CD4-positive, alpha-beta T cell treated with Interleukin-17A for 4 hours (primary cell): ENCODE measurements around the gene KMT5B.

ENCODE experiments used
- DNase-seq: peaks from one replicate; pipeline ENCODE4 v3.0.0-alpha.2; 2020; ENCODE audit warnings: mixed read lengths

The KMT5B gene

GRCh38 chr11:68215524-68216170 lies 2.6 kb upstream of the KMT5B start:
- no peak for DNase-seq

GRCh38 chr11:68215087-68215445 lies 2.0 kb upstream of the KMT5B start:
- peak; percentile 25 for DNase-seq

DNA sequence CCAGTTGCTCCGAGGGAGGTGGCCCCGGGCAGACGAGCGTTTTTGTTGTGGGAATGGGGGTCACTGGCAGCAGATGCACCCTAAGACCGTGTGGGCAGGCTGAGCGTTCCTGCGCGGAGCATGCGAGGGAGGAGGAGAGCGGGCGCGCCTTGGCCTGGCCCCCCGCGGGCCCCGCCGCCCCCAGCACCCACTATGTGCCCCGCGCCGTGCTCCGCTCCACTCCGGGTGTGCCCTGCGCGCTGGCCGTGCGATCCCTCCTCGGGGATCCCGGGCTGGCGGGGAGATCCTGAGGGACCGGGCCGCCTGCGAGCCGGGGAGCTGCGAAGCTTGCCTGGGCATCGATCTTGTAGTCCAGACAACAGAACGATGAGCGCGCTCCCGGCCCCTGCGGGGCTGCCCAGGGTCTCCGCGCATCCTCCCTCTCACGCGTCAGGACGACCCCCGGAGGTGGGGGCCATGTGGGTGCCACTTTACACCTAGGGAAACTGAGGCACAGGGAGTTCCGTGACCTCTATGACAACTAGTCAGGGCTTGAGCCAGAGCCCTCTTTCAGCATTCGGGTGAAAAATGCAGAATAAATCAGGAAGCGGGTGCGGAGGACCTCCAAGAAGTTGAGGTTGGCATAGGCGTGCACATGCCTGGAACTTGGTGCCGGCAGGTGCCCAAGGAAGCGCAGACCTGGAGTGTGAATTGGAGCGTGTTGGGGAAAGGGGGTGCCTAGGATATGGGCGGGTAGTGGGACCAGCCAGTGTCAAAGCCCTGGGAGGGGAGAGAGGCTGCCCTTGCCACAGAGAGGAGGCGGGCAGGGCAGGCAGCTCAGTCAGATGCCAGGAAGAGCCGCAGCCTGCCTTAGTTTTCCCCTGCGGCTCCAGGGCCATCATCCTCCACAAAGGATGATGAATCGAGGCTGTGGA lies 1.3 kb upstream of the KMT5B start:
- no peak for DNase-seq

DNA sequence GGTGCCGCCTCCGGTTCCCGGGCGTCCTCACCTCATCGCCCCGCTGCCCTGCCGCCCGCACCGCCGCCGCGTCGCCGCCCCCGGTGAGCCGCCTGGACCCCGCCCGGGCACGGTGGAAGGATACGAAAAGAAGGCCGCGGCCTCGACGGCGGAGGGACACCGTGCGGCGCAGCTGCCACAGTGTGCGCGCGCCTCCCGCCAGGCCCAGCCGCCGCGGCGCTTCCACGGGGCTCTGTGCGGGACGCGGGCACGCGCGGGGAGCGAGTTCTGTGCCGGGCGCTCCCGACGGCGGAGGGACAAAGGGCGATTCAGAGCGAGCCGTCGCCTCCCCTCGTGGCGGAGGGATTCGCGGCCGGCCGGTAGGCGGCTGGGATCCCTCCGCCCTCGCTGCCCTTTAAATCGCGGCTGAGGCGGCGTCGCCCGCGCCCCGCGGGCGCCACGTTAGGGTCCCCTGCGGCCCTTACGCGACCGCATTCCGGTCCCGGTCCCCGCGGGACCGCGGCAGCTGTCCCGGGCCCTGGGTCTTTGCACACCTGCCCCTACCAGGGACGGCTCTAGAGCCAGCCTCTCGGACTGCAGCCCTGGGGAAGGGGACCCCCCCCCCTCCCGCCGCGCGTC lies 568 bp upstream of the KMT5B start:
- DNase-seq: peak; percentile 85

DNA sequence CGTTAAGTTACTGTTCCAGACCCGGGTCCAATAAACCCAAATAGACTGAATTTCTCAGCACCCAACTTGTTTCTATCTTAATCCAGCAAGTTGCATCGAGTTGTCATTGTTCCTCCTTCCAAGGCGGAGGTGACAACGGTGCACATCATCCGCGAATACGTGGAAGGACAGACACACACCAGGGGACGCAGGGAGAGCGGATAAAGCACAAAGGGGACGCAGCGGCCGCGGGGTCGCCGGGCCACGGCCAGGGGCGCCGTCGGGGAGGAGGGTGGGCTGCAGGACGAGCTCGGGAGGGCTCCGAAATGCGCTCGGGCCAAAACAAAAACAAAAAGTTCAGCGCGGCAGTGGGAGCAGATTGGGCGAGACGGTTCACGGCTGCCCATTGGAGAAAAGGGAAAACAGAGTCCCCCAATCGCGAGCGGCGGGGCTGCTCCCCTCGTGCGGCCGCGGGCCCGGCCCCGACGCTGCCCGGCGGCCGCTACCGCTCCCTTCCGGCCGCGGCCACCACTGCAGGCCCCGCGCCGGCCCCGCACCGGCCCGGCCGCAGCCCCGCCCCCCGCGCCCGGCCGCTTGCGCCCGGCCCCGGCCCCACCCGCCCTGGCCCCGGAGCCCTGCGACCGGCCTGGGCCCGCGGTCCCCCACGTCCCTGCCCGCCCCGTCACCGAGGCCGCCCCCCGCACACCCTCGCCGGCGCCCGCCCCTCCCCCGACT lies 518 bp downstream of the KMT5B start:
- peak; percentile 56 for DNase-seq

DNA sequence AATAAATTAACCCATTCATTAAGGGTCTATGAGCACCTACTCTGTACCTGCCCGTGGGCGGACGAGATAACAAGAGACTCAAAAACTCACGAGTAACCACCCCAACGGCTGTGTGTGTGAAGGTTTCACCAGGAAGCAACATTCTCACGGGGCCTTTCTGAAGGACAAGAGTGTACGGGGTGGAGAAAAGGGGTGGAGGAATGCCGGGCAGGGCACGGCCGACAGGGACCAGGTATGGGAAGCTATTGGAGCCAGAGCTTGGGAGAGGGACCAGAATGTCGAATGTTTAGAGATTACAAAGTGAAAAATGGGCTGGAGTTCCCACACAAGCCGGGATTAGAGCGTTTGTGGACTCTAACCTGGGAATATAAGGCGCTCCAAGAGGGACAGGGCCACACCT lies 1.6 kb downstream of the KMT5B start:
- no peak for DNase-seq

DNA sequence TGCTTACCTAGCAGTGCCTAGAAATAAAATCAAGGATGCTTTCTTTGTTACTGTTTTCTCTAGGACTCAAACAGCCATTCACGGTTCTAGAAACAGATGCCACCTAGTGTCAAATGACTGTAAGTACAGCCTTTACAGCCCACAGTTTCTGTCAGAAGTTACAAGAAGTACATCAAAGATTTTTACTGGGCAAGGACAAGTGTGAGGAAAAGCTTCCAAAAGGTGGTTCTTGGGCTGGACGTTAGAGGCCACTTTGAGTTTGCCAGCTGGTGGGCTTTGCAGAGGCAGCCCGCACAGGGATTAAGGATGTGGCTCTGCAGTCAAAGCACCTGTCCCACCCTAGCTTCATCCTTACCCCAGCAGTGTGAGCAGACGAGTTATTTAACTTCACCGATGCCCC lies 6.9 kb downstream of the KMT5B start:
- DNase-seq: peak; percentile 15

GRCh38 chr11:68204402-68204801 lies 8.7 kb downstream of the KMT5B start:
- no peak for DNase-seq

DNA sequence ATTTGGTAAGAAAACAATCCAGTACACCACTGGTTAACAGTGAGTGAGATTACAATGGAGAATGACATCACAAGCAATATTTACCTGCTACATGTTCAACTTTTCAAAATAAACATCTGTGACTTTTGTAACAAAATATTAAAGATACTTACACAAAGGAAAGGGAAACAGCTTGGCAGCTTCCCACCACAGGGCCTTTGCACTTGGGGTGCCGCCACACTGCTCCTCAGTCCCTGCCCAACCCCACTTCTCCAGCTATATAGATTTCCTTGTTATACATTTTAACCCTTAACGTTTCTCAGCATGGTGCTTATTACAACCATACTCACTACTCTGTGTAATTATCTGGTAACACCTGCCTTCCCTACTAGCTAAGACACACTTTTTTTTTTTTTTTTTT lies 10.9 kb downstream of the KMT5B start:
- DNase-seq: no peak

GRCh38 chr11:68201492-68201891 lies 11.6 kb downstream of the KMT5B start:
- no peak for DNase-seq

DNA sequence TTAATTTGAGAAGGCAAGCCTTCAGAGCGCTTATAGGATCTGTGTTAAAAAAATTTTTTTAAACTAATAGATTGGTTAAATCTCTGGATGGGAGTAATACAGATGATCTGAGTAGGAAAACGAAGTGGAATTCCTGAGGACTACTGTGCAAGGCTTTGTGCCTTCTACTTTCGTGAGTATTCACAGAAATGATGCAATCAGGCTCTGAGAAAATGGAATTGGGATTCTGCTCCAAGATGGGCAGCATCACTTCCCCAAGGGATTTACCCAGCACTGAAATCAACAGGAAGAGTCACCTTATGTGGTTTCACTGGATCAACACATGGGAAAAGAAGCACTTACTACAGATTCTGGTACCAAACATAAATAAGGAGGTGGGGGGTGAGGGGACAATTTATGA lies 12.5 kb downstream of the KMT5B start:
- no peak for DNase-seq

- no peak for DNase-seq
Measured at GRCh38 chr11:68199295-68199987, 13.7 kb downstream of the KMT5B start.

DNA sequence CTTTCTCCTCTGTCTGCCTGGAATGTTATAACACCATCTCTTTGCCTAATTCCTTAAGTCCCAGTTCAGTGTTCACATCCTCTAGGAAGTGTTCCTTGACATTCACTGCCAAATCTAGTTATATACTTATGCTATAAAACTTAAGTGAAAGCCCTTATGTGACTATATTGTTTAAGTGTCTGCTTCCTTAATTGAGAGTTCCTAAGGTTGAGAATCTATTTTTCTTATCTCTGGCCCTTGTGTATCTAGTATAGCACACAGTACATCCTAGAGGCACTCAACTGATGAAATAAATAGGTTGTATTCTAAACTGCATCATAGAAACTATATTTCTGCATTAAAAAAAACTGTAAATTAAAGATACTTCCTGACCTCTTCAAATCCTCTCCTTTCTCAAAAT lies 16.9 kb downstream of the KMT5B start:
- DNase-seq: no peak

GRCh38 chr11:68194675-68195294 lies 18.3 kb downstream of the KMT5B start:
- no peak for DNase-seq

- no peak for DNase-seq
Measured at GRCh38 chr11:68193018-68193417, 20.1 kb downstream of the KMT5B start.

DNA sequence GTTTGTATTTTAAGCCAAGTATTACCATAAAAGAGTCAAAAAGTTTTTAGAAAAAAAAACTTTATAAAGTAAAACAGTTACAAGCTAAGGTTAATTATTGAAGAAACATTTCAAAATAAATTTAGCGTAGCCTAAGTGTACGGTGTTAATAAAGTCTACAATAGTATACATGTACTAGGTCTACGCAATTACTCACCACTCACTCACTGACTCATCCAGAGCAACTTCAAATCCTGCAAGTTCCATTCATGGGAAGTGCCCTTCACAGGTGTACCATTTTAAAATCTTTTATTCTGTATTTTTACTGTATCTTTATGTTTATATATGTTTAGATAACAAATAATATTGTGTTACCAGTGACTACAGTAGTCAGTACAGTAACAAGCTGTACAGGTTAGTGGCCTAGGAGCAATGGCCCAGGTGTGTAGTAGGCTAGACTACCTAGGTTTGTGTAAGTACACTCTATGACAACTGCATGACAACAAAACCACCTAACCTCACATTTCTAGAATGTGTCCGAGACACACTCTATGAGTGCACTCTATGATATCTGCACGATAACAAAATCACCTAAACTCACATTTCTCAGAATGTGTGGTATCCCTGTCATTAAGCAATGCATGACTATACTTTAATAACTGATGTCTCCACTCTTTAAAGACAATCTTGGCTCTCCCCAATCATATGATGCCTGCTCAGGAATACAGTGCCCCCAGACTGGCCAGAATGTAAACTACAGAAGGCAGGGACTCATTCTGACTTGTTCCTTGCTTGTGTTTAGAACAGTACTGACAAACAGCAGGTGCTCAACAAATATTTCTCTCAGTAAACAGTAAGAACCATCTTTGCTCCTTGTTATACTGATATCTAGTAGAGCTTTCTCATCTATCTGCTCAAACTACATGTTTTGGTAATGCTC lies 21.2 kb downstream of the KMT5B start:
- no peak for DNase-seq

- no peak for DNase-seq
Measured at GRCh38 chr11:68189888-68190287, 23.2 kb downstream of the KMT5B start.

- no peak for DNase-seq
Measured at GRCh38 chr11:68189082-68189481, 24.0 kb downstream of the KMT5B start.

- DNase-seq: no peak
Measured at GRCh38 chr11:68186061-68186460, 27.0 kb downstream of the KMT5B start.

- no peak for DNase-seq
Measured at GRCh38 chr11:68181719-68182451, 31.2 kb downstream of the KMT5B start.
